Neural progenitor cell (in vitro differentiated cells): Measurements from ENCODE around the gene TMEM250.

Experiments used
- CTCF ChIP-seq: fragments of 200-600 bp; sonication (generic); IDR thresholded peaks from 2 replicates; pipeline ENCODE4 v1.5.1; 2017; ENCODE audit warnings: antibody characterized with exemption, mild to moderate bottlenecking
- EZH2 ChIP-seq: fragments of 200-600 bp; sonication (generic); IDR thresholded peaks from 2 replicates; pipeline ENCODE4 v1.6.1; 2017; ENCODE audit warnings: antibody characterized with exemption, mild to moderate bottlenecking, moderate library complexity
- EZH2phosphoT487 ChIP-seq: fragments of 200-600 bp; sonication (generic); IDR thresholded peaks from 2 replicates; pipeline ENCODE4 v1.6.1; 2017; ENCODE audit warnings: antibody characterized with exemption

- TF ChIP-seq EZH2 (no peak), EZH2phosphoT487 (no peak), CTCF (no peak)
These were observed 39.0 kb upstream of the TMEM250 start for GRCh38 chr9:136157477-136158265.
